Memory B cell (primary cell): ENCODE measurements around the gene ACTR10.

Source experiments
- ATAC-seq: fragments of 150-1000 bp; cut with Tn5 transposase; 2 replicates; pipeline ENCODE4 v1.10.0; 2021; ENCODE audit warnings: low read depth, mild to moderate bottlenecking, moderate library complexity
- DNase-seq, 2 donors: peaks; one replicate each; pipeline ENCODE4 v3.0.0; 2022; ENCODE audit warnings: low spot score in 2 of 2
- H3K27ac Mint-ChIP-seq: one replicate; pipeline ENCODE4 v1.8.0; 2022; ENCODE audit warnings: mild to moderate bottlenecking, moderate library complexity, mixed read lengths
- H3K27me3 Mint-ChIP-seq: one replicate; pipeline ENCODE4 v1.8.0; 2022; ENCODE audit warnings: mixed read lengths
- H3K36me3 Mint-ChIP-seq: one replicate; pipeline ENCODE4 v1.8.0; 2022; ENCODE audit warnings: mild to moderate bottlenecking, mixed read lengths
- H3K4me1 Mint-ChIP-seq: one replicate; pipeline ENCODE4 v1.8.0; 2022; ENCODE audit warnings: mixed read lengths
- H3K4me3 Mint-ChIP-seq: one replicate; pipeline ENCODE4 v1.8.0; 2022; ENCODE audit warnings: mild to moderate bottlenecking, moderate library complexity, mixed read lengths
- H3K9me3 Mint-ChIP-seq: one replicate; pipeline ENCODE4 v1.8.0; 2022; ENCODE audit warnings: mixed read lengths

Gene ACTR10

GRCh38 chr14:58199726-58200479, at the start of gene ACTR10:
TSS of gene ACTR10 (plus strand) at chr14:58200149. CDS start at chr14:58200218, 69 bp downstream.
- DNase-seq (peak; percentile 92 to 100), ATAC-seq (peak; percentile 83)
- Mint-ChIP-seq H3K4me3 (peak within 1 kb of the TSS; percentile 96), H3K4me1 (peaks cover 19% of the 10 kb centered on the region), H3K9me3 (no peaks in the 10 kb centered on the region), H3K27me3 (no peaks in the 10 kb centered on the region), H3K36me3 (peaks cover 2% of the 10 kb centered on the region), H3K27ac (peak within 1 kb of the TSS; percentile 98)

GRCh38 chr14:58150243-58150805, 49.6 kb upstream of the ACTR10 start:
- Mint-ChIP-seq H3K27me3 (peaks cover 9% of the 10 kb centered on the region), H3K9me3 (no peaks in the 10 kb centered on the region), H3K27ac (no peak overlapping the region), H3K4me3 (no peak overlapping the region), H3K36me3 (no peaks in the 10 kb centered on the region), H3K4me1 (peaks cover 13% of the 10 kb centered on the region)
- no peak for DNase-seq
- no peak for ATAC-seq

- Mint-ChIP-seq H3K9me3 (no peaks in the 10 kb centered on the region), H3K4me3 (peak overlapping the region; percentile 80), H3K36me3 (no peaks in the 10 kb centered on the region), H3K27me3 (peaks cover 14% of the 10 kb centered on the region), H3K27ac (no peak overlapping the region), H3K4me1 (peaks cover 13% of the 10 kb centered on the region)
- DNase-seq: peak in 1 of 2 donors; percentile 1
- ATAC-seq: peak; percentile 26
Measured at GRCh38 chr14:58151133-58152013, 48.6 kb upstream of the ACTR10 start.

GRCh38 chr14:58152014-58152857, 47.7 kb upstream of the ACTR10 start, which contains the start of gene ARMH4:
TSS of gene ARMH4 (minus strand) at chr14:58152213. CDS start at chr14:58139358, 12,855 bp downstream.
- Mint-ChIP-seq H3K4me1 (peaks cover 13% of the 10 kb centered on the region), H3K4me3 (peak within 1 kb of the TSS; percentile 80), H3K27ac (no peak within 1 kb of the TSS), H3K27me3 (peaks cover 15% of the 10 kb centered on the region), H3K9me3 (no peaks in the 10 kb centered on the region), H3K36me3 (no peaks in the 10 kb centered on the region)
- DNase-seq (peak; percentile 35 to 44), ATAC-seq (peak; percentile 91)

GRCh38 chr14:58160561-58160960, 39.4 kb upstream of the ACTR10 start:
- DNase-seq (no peak), ATAC-seq (no peak)
- Mint-ChIP-seq H3K27me3 (peaks cover 7% of the 10 kb centered on the region), H3K4me3 (no peak overlapping the region), H3K27ac (no peak overlapping the region), H3K36me3 (no peaks in the 10 kb centered on the region), H3K4me1 (no peaks in the 10 kb centered on the region), H3K9me3 (no peaks in the 10 kb centered on the region)

GRCh38 chr14:58166005-58166983, 33.7 kb upstream of the ACTR10 start:
- peaks cover 14% of the 10 kb centered on the region for H3K27me3 Mint-ChIP-seq
- no peak overlapping the region for H3K4me3 Mint-ChIP-seq
- H3K4me1 Mint-ChIP-seq: peaks cover 6% of the 10 kb centered on the region
- DNase-seq (peak; percentile 61 to 73), ATAC-seq (peak; percentile 70)
- H3K36me3 Mint-ChIP-seq: peaks cover 2% of the 10 kb centered on the region
- peaks cover 2% of the 10 kb centered on the region for H3K9me3 Mint-ChIP-seq
- no peak overlapping the region for H3K27ac Mint-ChIP-seq

- H3K27ac Mint-ChIP-seq: no peak overlapping the region
- H3K27me3 Mint-ChIP-seq: peaks cover 16% of the 10 kb centered on the region
- H3K36me3 Mint-ChIP-seq: peaks cover 2% of the 10 kb centered on the region
- no peak for ATAC-seq
- peaks cover 6% of the 10 kb centered on the region for H3K4me1 Mint-ChIP-seq
- peaks cover 4% of the 10 kb centered on the region for H3K9me3 Mint-ChIP-seq
- H3K4me3 Mint-ChIP-seq: no peak overlapping the region
- no peak for DNase-seq
Measured at GRCh38 chr14:58167057-58167456, 32.9 kb upstream of the ACTR10 start.

GRCh38 chr14:58167891-58168290, 32.1 kb upstream of the ACTR10 start:
- Mint-ChIP-seq H3K27ac (no peak overlapping the region), H3K27me3 (peaks cover 16% of the 10 kb centered on the region), H3K36me3 (peaks cover 2% of the 10 kb centered on the region), H3K4me1 (peaks cover 6% of the 10 kb centered on the region), H3K4me3 (no peak overlapping the region), H3K9me3 (peaks cover 6% of the 10 kb centered on the region)
- no peak for DNase-seq
- no peak for ATAC-seq

GRCh38 chr14:58171090-58171489, 28.9 kb upstream of the ACTR10 start:
- ATAC-seq: peak; percentile 43
- H3K36me3 Mint-ChIP-seq: peaks cover 2% of the 10 kb centered on the region

GRCh38 chr14:58177125-58177524, 22.8 kb upstream of the ACTR10 start:
- Mint-ChIP-seq H3K36me3 (no peaks in the 10 kb centered on the region), H3K4me1 (no peaks in the 10 kb centered on the region), H3K27ac (no peak overlapping the region), H3K4me3 (no peak overlapping the region), H3K9me3 (peaks cover under 1% of the 10 kb centered on the region), H3K27me3 (peaks cover 11% of the 10 kb centered on the region)
- DNase-seq (no peak), ATAC-seq (no peak)

More at GRCh38 chr14:58171090-58171489, 28.9 kb upstream of the ACTR10 start:
- H3K4me1 Mint-ChIP-seq: peaks cover 6% of the 10 kb centered on the region
- no peak overlapping the region for H3K4me3 Mint-ChIP-seq
- no peak for DNase-seq
- H3K27ac Mint-ChIP-seq: no peak overlapping the region
- H3K27me3 Mint-ChIP-seq: peaks cover 24% of the 10 kb centered on the region
- H3K9me3 Mint-ChIP-seq: peaks cover 6% of the 10 kb centered on the region

- peaks cover 13% of the 10 kb centered on the region for H3K27me3 Mint-ChIP-seq
- DNase-seq (no peak), ATAC-seq (no peak)
- no peaks in the 10 kb centered on the region for H3K9me3 Mint-ChIP-seq
- no peak overlapping the region for H3K4me3 Mint-ChIP-seq
- H3K36me3 Mint-ChIP-seq: no peaks in the 10 kb centered on the region
- no peak overlapping the region for H3K27ac Mint-ChIP-seq
- no peaks in the 10 kb centered on the region for H3K4me1 Mint-ChIP-seq
Measured at GRCh38 chr14:58189176-58189575, 10.8 kb upstream of the ACTR10 start.

- ATAC-seq (no peak), DNase-seq (no peak)
- H3K4me1 Mint-ChIP-seq: no peaks in the 10 kb centered on the region
- H3K4me3 Mint-ChIP-seq: no peak overlapping the region
- H3K36me3 Mint-ChIP-seq: no peaks in the 10 kb centered on the region
- peaks cover 4% of the 10 kb centered on the region for H3K27me3 Mint-ChIP-seq
- H3K9me3 Mint-ChIP-seq: no peaks in the 10 kb centered on the region
- H3K27ac Mint-ChIP-seq: no peak overlapping the region
Measured at GRCh38 chr14:58191763-58192601, 8.0 kb upstream of the ACTR10 start.
